Measurements from ENCODE around the gene ZNF474.

The ZNF474 gene

GRCh38 chr5:122180863-122181548 lies 51.7 kb downstream of the ZNF474 start:
- no peak for DNase-seq (ENCODE audit: low read depth)

DNA sequence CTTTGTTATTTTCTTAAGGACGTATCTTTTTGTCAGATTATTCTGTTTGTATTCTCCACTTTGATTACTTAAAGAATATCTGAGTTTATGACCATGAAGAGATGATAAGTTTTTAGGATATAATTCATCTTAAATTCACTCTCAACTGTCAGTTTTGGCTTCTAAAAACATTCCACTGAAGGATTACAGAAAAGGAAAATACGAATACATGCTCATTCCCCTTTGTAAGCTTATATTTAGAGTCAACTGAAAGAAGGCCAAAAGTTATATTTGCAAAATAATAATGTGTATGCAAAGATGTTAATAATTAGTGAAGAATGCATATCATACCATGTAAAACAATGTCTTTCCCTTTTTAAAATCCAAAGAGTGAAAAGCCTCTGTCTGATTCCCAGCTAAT lies 52.5 kb downstream of the ZNF474 start:
- no peak for DNase-seq (ENCODE audit: low read depth)

DNA sequence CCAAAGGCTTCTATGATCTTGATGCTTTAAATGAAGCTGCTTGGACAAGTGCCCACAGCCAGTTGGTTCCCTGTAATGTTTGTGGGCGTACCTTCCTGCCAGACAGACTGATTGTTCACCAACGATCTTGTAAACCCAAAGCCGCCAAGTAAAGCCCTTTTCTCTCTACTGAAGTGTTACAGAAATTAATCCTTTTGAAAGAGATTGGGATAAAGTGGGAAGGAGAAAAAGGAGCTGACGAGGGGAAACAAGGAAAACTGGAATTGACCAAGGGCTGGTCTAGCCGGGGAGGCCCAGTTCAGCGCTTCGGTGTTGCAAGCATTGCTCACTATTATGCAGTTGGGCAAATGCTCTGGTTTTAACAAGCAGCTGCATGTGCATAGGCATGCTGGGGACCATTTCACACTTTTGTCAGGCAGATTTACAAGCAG lies 53.2 kb downstream of the ZNF474 start:
- no peak for DNase-seq (ENCODE audit: low read depth)

GRCh38 chr5:122183098-122183787 lies 53.9 kb downstream of the ZNF474 start:
- DNase-seq (ENCODE audit: low read depth) = no peak

DNA sequence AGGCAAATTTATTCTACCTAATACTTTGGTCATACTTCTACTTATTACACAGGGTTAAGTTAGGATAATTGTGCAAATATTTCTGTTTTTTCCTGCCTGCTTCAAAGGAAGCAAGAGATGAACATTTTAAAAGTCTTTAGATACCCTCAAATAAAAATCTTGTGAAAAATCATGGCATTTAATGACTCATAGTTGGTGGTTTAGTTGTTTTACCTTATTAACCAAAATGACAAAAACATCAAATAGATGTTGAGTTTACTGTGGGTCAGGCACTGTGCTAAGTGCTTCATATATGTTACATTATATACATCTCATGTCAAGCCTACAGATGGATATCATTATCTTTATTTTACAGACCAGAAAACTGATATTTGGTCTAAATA lies 54.4 kb downstream of the ZNF474 start:
- DNase-seq (ENCODE audit: low read depth) = no peak

GRCh38 chr5:122184676-122185255 lies 55.4 kb downstream of the ZNF474 start:
- no peak for DNase-seq (ENCODE audit: low read depth)

GRCh38 chr5:122187426-122187825 lies 58.1 kb downstream of the ZNF474 start:
- DNase-seq (ENCODE audit: low read depth) = no peak

DNA sequence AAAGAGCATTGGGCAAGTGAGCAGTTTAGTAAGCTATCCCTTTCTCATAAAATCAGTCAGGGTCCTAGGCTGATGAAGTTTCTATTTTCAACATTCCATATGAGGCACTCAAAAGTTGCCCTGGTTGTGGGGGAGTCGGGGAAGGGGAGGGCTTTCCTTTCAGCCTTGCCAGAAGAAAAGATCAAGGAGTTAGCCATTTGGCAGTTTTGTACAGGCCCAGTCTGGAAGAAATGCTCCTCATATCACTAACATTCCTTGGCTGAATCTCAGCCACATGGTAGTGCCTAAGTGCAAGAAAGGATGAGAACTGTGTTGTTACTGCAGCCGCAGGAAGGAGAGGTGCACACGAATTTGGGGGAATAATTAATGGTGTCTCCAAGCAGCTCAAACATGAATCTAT lies 60.8 kb downstream of the ZNF474 start:
- no peak for DNase-seq (ENCODE audit: low read depth)

DNA sequence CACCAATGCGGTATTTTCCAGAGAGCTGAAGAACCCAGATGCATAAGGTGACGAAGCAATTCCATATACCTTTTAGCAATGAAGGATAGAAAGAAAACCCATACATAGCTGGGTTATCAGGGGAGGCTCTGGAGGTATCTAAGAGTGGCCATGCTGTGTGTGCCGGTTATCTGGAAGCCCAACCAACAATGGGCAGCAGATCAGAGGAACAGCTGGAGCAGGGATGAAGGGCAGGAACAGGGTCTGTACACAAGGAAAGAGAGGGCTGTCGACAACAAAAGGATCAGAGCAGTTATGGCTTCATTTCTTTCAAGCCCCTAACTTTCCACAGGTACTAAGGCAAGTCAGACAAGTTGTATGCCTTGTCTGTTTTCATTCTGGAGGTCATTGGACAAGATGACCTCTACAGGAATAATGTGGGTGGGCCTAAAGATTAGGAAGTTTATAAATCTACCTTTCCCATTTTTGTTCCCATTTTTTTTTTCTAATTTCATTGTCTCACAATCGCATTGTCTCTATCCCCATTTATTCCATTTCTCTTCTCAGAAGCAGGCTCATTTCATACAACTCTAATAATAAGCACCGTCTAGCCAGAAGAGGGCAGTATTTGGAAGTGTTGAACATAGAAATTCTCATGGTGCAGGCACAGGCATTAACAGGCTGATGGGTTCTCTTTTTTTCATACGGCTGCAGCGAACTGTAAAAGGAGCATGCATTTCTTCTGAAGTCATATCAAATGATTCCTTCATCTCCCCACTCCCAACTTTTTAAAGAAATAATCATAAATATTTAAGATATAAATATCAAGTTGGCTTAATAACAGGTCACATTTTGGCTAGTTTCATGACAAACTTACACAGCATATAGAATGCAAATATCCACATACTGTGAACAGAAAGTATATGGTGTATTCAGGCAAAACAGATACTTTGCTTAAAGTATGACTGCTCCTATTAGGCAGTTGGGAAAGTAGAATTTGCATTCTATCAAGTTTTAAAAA lies 63.5 kb downstream of the ZNF474 start:
- no peak for DNase-seq (ENCODE audit: low read depth)

DNA sequence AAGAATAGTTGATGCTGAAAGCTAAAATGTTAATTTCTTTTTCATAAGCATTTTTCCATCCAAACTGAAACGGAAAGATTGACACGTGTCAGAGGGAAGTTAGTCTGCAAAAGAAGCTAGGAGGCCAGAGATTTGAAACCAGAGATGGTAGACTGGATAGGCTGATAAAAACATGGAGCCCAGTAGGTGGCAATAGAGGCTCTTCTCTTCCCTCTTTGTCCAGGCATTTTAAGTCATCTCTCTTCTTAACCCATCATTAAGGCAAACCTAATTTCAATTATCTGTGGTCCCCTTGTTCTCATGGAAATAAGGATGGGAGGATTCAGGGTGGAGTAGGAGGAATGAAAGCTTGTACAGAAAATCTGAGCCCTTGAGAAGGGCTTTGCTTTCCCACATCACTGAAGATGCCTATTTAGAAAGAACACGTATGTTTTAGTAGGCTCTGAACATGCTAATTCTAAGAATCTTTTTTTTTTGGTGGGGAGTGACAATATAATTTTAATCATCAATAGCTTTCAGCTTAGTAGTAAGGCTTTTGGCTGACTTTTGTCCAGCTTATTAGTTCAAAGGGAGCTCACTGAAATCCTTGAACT lies 66.6 kb downstream of the ZNF474 start:
- DNase-seq (ENCODE audit: low read depth) = no peak

DNA sequence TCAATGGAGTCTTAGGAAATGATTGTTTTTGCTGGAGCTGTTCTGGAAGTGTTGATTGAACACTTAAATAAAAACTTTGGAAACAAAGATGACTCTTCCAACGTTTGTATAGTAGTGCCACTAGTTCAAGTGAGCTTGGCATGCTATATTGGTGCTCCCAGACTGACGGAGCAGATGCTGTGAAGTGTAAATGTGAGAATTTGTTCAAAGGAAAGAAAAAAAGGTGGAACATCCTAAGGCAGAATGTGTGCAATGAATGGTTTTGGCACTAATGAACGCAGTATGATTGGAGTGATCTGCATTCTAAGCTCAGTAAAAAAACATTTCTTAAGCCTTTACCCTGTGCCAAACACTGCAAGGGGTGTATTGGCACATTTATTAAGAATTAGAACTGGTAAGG lies 69.8 kb downstream of the ZNF474 start:
- DNase-seq (ENCODE audit: low read depth) = no peak

GRCh38 chr5:122200450-122200849 lies 71.1 kb downstream of the ZNF474 start:
- DNase-seq (ENCODE audit: low read depth) = no peak

GRCh38 chr5:122200865-122201264 lies 71.5 kb downstream of the ZNF474 start:
- DNase-seq (ENCODE audit: low read depth) = no peak

DNA sequence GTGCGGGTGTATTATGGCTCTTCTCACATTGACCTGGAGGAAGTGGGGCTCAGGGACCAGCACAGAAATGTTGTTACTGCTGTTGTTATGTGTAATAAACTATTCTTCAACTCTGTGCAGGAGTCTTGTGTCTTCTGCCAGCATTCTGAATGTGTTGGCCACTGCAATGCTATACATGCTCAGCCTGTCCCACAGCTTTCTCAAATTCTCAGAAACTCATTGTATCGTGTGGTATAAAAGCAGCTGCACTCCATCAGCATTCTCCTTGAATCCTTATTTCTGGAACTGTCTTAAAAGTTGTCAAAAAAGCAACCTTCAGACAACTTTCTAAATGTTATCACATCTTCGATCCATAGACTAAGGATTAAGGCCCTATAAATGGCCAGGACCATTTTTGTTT lies 72.0 kb downstream of the ZNF474 start:
- DNase-seq (ENCODE audit: low read depth) = no peak

GRCh38 chr5:122202952-122203351 lies 73.6 kb downstream of the ZNF474 start:
- DNase-seq (ENCODE audit: low read depth) = no peak

Measured in T follicular helper cell (primary cell).